ENCODE measurements around the gene SCN2B. TPM values are rescaled to one million over a fixed set of nuclear protein-coding genes. Genes with fewer than 3 reads are reported as not detected.

Gene SCN2B
- total and polyA plus RNA-seq, 2 of the 13 experiments (the other 11 are each of a cell fraction or from before 2014, with no cell fraction given): 0.01 to 0.02 TPM

- TF ChIP-seq ZNF609 (CRISPR knock-in tag; IDR thresholded peaks at IDR 0.05; ENCODE audit: borderline replicate concordance) (peak; percentile 87), PRDM10 (CRISPR knock-in tag; IDR thresholded peaks at IDR 0.05; ENCODE audit: low read depth) (0 out of 2 replicates have a peak, but pooled peaks have one; percentile 55), SP140L (CRISPR knock-in tag; IDR thresholded peaks at IDR 0.05; ENCODE audit: borderline replicate concordance) (0 out of 2 replicates have a peak, but pooled peaks have one; percentile 33), PCBP1 (IDR thresholded peaks at IDR 0.05; ENCODE audit: borderline replicate concordance, low read depth, low read length) (no peak), SKIL (CRISPR knock-in tag; IDR thresholded peaks at IDR 0.05; ENCODE audit: borderline replicate concordance) (peak; percentile 62), ZNF772 (CRISPR knock-in tag; IDR thresholded peaks at IDR 0.05) (peak; percentile 24; the same call in 1 of the 2 replicates), ZBTB7B (CRISPR knock-in tag; IDR thresholded peaks at IDR 0.05) (no peak), ZMAT5 (CRISPR knock-in tag; IDR thresholded peaks at IDR 0.05; ENCODE audit: borderline replicate concordance, low read depth) (no peak), TAF1 (CRISPR knock-in tag; IDR thresholded peaks at IDR 0.05) (peak; percentile 54; the same call in 1 of the 2 replicates)
- TF ChIP-seq, protein P1, sequence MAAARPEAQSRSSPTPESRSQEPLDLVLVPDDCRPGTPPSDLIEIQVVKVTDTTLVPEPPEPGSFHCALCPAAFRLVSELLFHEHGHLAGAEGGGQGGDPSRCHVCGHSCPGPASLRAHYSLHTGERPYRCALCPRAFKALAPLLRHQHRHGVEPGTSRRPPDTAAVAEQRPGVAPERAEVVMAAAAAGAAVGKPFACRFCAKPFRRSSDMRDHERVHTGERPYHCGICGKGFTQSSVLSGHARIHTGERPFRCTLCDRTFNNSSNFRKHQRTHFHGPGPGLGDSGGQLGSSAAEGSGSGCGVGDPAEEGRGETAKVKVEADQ (CRISPR knock-in tag; IDR thresholded peaks at IDR 0.05; ENCODE audit: borderline replicate concordance): peak; percentile 46; the same call in 1 of the 2 replicates
- TF ChIP-seq, protein P2, sequence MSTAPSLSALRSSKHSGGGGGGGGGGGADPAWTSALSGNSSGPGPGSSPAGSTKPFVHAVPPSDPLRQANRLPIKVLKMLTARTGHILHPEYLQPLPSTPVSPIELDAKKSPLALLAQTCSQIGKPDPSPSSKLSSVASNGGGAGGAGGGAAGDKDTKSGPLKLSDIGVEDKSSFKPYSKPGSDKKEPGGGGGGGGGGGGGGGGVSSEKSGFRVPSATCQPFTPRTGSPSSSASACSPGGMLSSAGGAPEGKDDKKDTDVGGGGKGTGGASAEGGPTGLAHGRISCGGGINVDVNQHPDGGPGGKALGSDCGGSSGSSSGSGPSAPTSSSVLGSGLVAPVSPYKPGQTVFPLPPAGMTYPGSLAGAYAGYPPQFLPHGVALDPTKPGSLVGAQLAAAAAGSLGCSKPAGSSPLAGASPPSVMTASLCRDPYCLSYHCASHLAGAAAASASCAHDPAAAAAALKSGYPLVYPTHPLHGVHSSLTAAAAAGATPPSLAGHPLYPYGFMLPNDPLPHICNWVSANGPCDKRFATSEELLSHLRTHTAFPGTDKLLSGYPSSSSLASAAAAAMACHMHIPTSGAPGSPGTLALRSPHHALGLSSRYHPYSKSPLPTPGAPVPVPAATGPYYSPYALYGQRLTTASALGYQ (CRISPR knock-in tag; IDR thresholded peaks at IDR 0.05): peak; percentile 19; the same call in 1 of the 2 replicates
Observed at GRCh38 chr11:118202599-118203422, 26.4 kb upstream of the SCN2B start (continued).
